ENCODE data around the gene TSPAN11.

- no peak for TF ChIP-seq CTCF (IDR thresholded peaks at IDR 0.05; ENCODE audit: poor library complexity)
- no peak for TF ChIP-seq EZH2 (IDR thresholded peaks at IDR 0.05; ENCODE audit: borderline replicate concordance)
Measured at GRCh38 chr12:30974746-30975500, 48.4 kb downstream of the TSPAN11 start.

Data from hepatocyte (in vitro differentiated cells).